ENCODE data around the gene EPHA6. TPM values are rescaled to one million over a fixed set of nuclear protein-coding genes. Genes with fewer than 3 reads are reported as not detected.

The EPHA6 gene
- total and polyA plus RNA-seq, 2 donors (not counting 1 experiment from before 2014, with no cell fraction given), result under 0.01 TPM; not detected in 1

GRCh38 chr3:97439373-97439772, 625.0 kb downstream of the EPHA6 start:
- Histone ChIP-seq H3K9me3 (ENCODE audit: control insufficient read depth, insufficient read depth, low read depth, low read length) (no peaks in the 10 kb centered on the region), H3K4me1 (ENCODE audit: control insufficient read depth, extremely low read depth, insufficient read depth, low read length) (no peaks in the 10 kb centered on the region), H3K4me3 (replicated peaks in 1 of 4; ENCODE audit: control extremely low read depth in 1 of 4, insufficient read depth in 1 of 4, low read depth in 3 of 4, low read length in 4 of 4) (no peak overlapping the region), H3K27ac (ENCODE audit: insufficient read depth, low read length) (no peak overlapping the region), H3K79me2 (ENCODE audit: control insufficient read depth, insufficient read depth, low read length) (no peaks in the 10 kb centered on the region), H3K36me3 (ENCODE audit: control insufficient read depth, insufficient read depth, low read length) (no peaks in the 10 kb centered on the region), H3K9ac (ENCODE audit: insufficient read depth, low read length) (no peak overlapping the region), H3K27me3 (ENCODE audit: control insufficient read depth, insufficient read depth, low read length) (no peaks in the 10 kb centered on the region), H4K20me1 (ENCODE audit: control insufficient read depth, extremely low read depth, insufficient read depth, low read length) (no peaks in the 10 kb centered on the region), H3K4me2 (ENCODE audit: extremely low read depth, insufficient read depth, low read length) (no peak overlapping the region), H2AFZ (ENCODE audit: low read length) (no peak overlapping the region)
- no peak for DNase-seq (ENCODE audit: low read depth in 2 of 2)
- TF ChIP-seq, protein P1, sequence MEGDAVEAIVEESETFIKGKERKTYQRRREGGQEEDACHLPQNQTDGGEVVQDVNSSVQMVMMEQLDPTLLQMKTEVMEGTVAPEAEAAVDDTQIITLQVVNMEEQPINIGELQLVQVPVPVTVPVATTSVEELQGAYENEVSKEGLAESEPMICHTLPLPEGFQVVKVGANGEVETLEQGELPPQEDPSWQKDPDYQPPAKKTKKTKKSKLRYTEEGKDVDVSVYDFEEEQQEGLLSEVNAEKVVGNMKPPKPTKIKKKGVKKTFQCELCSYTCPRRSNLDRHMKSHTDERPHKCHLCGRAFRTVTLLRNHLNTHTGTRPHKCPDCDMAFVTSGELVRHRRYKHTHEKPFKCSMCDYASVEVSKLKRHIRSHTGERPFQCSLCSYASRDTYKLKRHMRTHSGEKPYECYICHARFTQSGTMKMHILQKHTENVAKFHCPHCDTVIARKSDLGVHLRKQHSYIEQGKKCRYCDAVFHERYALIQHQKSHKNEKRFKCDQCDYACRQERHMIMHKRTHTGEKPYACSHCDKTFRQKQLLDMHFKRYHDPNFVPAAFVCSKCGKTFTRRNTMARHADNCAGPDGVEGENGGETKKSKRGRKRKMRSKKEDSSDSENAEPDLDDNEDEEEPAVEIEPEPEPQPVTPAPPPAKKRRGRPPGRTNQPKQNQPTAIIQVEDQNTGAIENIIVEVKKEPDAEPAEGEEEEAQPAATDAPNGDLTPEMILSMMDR (conservative IDR thresholded peaks at IDR 0.05 in 1 of 2, IDR thresholded peaks at IDR 0.05 in 1 of 2; ENCODE audit: low read depth in 1 of 2, low read length in 2 of 2), result no peak
- TF ChIP-seq EZH2 (IDR thresholded peaks at IDR 0.05; ENCODE audit: low read length, missing control alignments), result no peak

- H2AFZ ChIP-seq (ENCODE audit: low read length), result no peak overlapping the region
- H3K36me3 ChIP-seq (ENCODE audit: control insufficient read depth, insufficient read depth, low read length), result no peaks in the 10 kb centered on the region
- no peaks in the 10 kb centered on the region for H3K27me3 ChIP-seq (ENCODE audit: control insufficient read depth, insufficient read depth, low read length)
- no peak overlapping the region for H3K4me2 ChIP-seq (ENCODE audit: extremely low read depth, insufficient read depth, low read length)
- H3K4me3 ChIP-seq (replicated peaks in 1 of 4; ENCODE audit: control extremely low read depth in 1 of 4, insufficient read depth in 1 of 4, low read depth in 3 of 4, low read length in 4 of 4), result no peak overlapping the region
- TF ChIP-seq, protein P1 (conservative IDR thresholded peaks at IDR 0.05 in 1 of 2, IDR thresholded peaks at IDR 0.05 in 1 of 2; ENCODE audit: low read depth in 1 of 2, low read length in 2 of 2), result no peak
- no peak for TF ChIP-seq EZH2 (IDR thresholded peaks at IDR 0.05; ENCODE audit: low read length, missing control alignments)
- H3K9ac ChIP-seq (ENCODE audit: insufficient read depth, low read length), result no peak overlapping the region
- no peaks in the 10 kb centered on the region for H3K4me1 ChIP-seq (ENCODE audit: control insufficient read depth, extremely low read depth, insufficient read depth, low read length)
- no peak overlapping the region for H3K27ac ChIP-seq (ENCODE audit: insufficient read depth, low read length)
- H3K9me3 ChIP-seq (ENCODE audit: control insufficient read depth, insufficient read depth, low read depth, low read length), result no peaks in the 10 kb centered on the region
- H3K79me2 ChIP-seq (ENCODE audit: control insufficient read depth, insufficient read depth, low read length), result no peaks in the 10 kb centered on the region
- H4K20me1 ChIP-seq (ENCODE audit: control insufficient read depth, extremely low read depth, insufficient read depth, low read length), result no peaks in the 10 kb centered on the region
- no peak for DNase-seq (ENCODE audit: low read depth in 2 of 2)
Measured at GRCh38 chr3:97464035-97464434, 649.6 kb downstream of the EPHA6 start.

GRCh38 chr3:97470481-97470880, 656.1 kb downstream of the EPHA6 start:
- Histone ChIP-seq H4K20me1 (ENCODE audit: control insufficient read depth, extremely low read depth, insufficient read depth, low read length) (no peaks in the 10 kb centered on the region), H2AFZ (ENCODE audit: low read length) (no peak overlapping the region), H3K79me2 (ENCODE audit: control insufficient read depth, insufficient read depth, low read length) (no peaks in the 10 kb centered on the region), H3K4me1 (ENCODE audit: control insufficient read depth, extremely low read depth, insufficient read depth, low read length) (no peaks in the 10 kb centered on the region), H3K4me2 (ENCODE audit: extremely low read depth, insufficient read depth, low read length) (no peak overlapping the region), H3K27me3 (ENCODE audit: control insufficient read depth, insufficient read depth, low read length) (no peaks in the 10 kb centered on the region), H3K27ac (ENCODE audit: insufficient read depth, low read length) (no peak overlapping the region), H3K9me3 (ENCODE audit: control insufficient read depth, insufficient read depth, low read depth, low read length) (no peaks in the 10 kb centered on the region), H3K9ac (ENCODE audit: insufficient read depth, low read length) (no peak overlapping the region), H3K36me3 (ENCODE audit: control insufficient read depth, insufficient read depth, low read length) (no peaks in the 10 kb centered on the region), H3K4me3 (replicated peaks in 1 of 4; ENCODE audit: control extremely low read depth in 1 of 4, insufficient read depth in 1 of 4, low read depth in 3 of 4, low read length in 4 of 4) (no peak overlapping the region)
- TF ChIP-seq, protein P1 (conservative IDR thresholded peaks at IDR 0.05 in 1 of 2, IDR thresholded peaks at IDR 0.05 in 1 of 2; ENCODE audit: low read depth in 1 of 2, low read length in 2 of 2), result no peak
- TF ChIP-seq EZH2 (IDR thresholded peaks at IDR 0.05; ENCODE audit: low read length, missing control alignments), result no peak
- no peak for DNase-seq (ENCODE audit: low read depth in 2 of 2)
